Measurements from ENCODE around the gene LRRC23. TPM values are rescaled to one million over a fixed set of nuclear protein-coding genes. Genes with fewer than 3 reads are reported as not detected.

Gene LRRC23
- total and polyA plus RNA-seq, 9 of the 15 experiments (the other 6 are each of a cell fraction or from before 2014, with no cell fraction given): 2.2 to 7.0 (median 3.0) TPM

- no peak for TF ChIP-seq PRDM10 (IDR thresholded peaks at IDR 0.05; ENCODE audit: partially characterized antibody)
- no peak for TF ChIP-seq PHF20 (IDR thresholded peaks at IDR 0.05; ENCODE audit: partially characterized antibody)
- no peak for TF ChIP-seq NR2C1 (IDR thresholded peaks at IDR 0.05)
- no peak for TF ChIP-seq NR2C1 (tag; IDR thresholded peaks at IDR 0.05)
- TF ChIP-seq NR2C2 (CRISPR knock-in tag; IDR thresholded peaks at IDR 0.05): no peak
- TF ChIP-seq NR2C2 (tag; IDR thresholded peaks at IDR 0.05): 0 out of 2 replicates have a peak, but pooled peaks have one; percentile 7
- TF ChIP-seq ZNF609 (CRISPR knock-in tag; IDR thresholded peaks at IDR 0.05; ENCODE audit: borderline replicate concordance): no peak
- TF ChIP-seq ZEB2 (IDR thresholded peaks at IDR 0.05): no peak
- TF ChIP-seq ARID3B (CRISPR knock-in tag; IDR thresholded peaks at IDR 0.05; ENCODE audit: borderline replicate concordance): no peak
- peak; percentile 63 for TF ChIP-seq CXXC5 (CRISPR knock-in tag; IDR thresholded peaks at IDR 0.05)
- peak; percentile 93 for TF ChIP-seq ARID4B (CRISPR knock-in tag; IDR thresholded peaks at IDR 0.05)
- no peak for TF ChIP-seq ZNF507 (tag; conservative IDR thresholded peaks at IDR 0.05)
These were observed 32.3 kb upstream of the LRRC23 start (continued) for GRCh38 chr12:6872073-6873048.
